HT1080 (cell line): ENCODE measurements around the gene ABCA4. TPM values are rescaled to one million over a fixed set of nuclear protein-coding genes. Genes with fewer than 3 reads are reported as not detected.
A peak's percentile ranks its signal among the peaks of the same experiment; 100 is the strongest.

Experiments
- DNase-seq: peaks from one replicate; pipeline ENCODE4 v3.0.0-alpha.2; 2015; ENCODE audit warnings: low read depth
- total RNA-seq: library from RNA; depleted of rRNA; stranded (reverse); fragments of >200 nt; shearing (Covaris generic); gene quantifications from 2 replicates; pipeline ENCODE4 v1.2.3, GENCODE V29; 2014

The ABCA4 gene
- total RNA-seq, 1 experiment from 2014 or later: 0.26 TPM

DNA sequence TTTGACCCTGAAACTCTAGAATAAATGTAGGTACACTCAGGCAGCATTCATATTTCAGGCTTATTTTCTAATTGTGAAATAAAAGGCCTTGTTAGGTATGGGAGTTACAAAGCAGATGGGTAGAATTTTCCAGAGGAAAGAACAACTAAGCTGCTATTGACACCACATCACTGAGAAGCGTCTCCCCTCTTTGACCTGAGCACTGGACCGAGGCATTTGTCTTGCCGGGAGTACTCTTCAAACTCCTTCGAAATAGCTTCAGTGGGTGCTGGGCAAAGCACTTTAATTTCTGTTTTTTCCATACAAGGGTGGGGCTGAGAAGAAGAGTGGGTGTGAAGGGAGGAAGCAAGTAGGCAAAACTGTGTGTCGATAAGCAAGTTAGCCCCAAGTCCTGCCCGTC, 36.4 kb downstream of the ABCA4 start:
- DNase-seq: no peak

DNA sequence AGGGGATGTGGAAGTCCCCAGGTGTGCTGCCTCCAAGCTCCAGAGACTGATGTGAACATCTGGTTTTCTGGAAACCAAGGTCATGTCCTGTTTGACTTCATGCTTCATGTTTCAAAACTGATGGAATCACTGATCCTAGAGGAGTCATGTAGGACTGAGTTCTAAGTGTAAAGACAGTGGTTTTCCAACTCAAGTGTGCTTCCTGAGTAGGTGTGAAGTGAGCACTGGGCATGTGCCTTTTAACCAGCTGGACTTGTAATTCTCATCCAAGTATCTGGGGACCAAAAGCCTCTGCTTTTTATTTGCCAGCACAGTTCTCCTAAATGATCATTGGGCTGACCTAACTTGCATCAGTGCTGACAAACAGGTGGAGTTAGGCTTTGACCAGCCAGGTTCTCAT, 36.9 kb downstream of the ABCA4 start:
- DNase-seq: no peak

DNA sequence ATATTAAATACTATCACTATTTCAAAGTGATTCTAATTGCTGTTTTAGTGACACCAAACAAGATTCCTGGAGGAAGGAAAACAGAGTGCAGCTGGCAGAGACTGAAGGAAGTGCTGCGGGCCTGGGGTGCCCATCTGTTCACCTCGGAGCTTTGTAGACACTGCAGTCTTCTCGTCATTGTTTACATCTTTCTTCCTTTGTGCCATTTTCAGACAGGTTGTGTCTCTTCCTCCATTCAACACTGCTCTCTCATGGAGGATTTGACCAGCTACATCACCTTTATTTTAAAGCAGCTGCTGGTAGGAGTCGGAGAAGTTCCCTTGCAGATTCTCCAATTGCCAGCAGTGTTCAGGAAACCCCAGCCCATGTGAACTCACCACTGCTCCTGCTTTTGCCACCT, 37.3 kb downstream of the ABCA4 start:
- DNase-seq: no peak

DNA sequence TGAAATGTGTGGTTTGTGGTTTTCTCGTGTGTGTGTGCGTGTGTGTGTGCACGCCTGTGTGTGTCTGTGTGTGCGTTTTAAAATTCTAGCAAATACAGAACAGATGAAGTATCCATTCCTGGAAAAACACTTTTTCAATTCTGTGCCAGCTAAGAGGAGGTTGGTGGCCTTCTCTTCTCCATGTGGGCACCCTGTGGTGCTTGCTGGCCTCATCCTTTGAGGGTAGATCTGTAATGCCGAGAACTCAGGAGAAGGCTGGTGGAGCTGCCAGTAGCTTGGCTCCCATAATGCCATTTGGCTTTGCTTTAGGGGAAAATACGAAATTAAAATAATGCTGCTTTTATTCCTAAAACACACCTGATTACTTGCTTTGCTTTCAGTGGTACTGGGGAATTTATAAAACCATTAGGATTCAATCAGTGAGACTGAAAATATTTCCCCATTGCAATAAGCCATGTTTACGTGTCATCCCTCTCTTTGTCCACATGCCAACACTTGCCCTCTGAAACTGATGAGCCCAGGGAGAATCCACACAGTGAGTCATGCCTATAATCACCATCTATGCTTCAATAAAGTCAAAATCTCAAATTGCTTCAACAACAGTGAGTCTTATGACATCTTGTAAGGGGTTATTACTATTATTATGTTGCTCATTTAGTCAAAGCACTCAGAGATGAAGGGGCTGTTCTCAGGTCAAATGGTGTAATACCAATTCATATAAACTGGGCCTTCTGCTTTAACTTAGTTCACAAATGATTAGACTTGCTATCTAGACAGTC, 39.2 kb downstream of the ABCA4 start:
- peak; percentile 65 for DNase-seq

DNA sequence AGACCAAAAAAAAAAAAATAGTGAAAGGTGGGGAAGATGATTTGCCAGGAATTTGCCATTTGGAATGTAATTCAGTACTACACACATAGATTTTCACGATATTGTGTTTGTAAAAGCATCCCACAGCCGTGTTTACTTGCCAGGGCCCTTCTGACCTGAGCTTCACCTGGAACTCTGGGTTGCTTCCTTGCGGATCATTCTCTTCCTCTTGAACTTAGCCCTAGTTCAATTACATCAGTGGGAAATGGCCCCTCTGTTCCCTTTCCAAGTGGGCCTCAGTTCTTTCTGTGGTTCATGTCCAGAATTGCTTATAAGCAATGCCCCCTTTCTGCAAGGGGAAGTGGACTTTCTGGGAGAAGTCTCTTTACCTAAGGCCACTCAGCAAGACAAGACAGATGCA, 41.0 kb downstream of the ABCA4 start:
- no peak for DNase-seq

GRCh38 chr1:94079080-94079940, 41.6 kb downstream of the ABCA4 start:
- no peak for DNase-seq

DNA sequence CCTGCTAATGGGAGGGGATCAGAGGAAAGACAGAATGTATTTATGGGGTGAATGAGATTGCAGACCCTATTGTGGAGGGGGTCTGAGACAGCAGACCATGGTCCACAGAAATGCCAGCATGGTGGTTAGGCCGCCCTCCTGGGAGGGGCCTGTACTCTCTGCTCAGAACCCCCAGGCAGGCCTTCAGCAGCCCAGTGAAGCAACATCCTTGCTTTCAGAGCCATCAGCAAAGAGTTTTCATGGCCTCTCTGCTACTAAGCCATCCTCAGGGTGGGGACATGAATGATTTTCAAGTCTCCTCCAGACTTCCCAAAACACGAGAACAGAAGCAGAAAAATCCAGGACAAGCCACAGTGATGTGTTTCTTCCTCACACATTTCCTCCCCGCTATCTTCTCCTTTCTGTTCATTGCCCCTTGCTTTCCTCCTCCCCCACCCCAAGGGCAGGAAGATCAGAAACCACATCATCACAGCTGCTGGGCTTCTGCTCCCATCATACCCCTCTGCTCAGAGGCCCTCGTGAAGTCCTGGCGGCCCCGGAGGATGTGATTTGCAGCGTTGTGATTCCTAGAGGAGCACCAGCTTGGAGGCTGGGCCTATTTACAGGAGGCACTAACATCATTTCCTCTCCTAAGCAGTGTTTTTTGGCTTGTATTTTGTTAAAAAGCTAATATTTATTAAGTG, 48.0 kb downstream of the ABCA4 start:
- no peak for DNase-seq

- DNase-seq: no peak
These were observed 49.0 kb downstream of the ABCA4 start for GRCh38 chr1:94071976-94072375.

- no peak for DNase-seq
These were observed 49.6 kb downstream of the ABCA4 start for GRCh38 chr1:94071391-94071790.

- DNase-seq: no peak
These were observed 50.1 kb downstream of the ABCA4 start for GRCh38 chr1:94070865-94071264.

- DNase-seq: no peak
These were observed 51.0 kb downstream of the ABCA4 start for GRCh38 chr1:94069919-94070285.

- no peak for DNase-seq
These were observed 51.7 kb downstream of the ABCA4 start for GRCh38 chr1:94068999-94069918.

GRCh38 chr1:94068096-94068998, 52.6 kb downstream of the ABCA4 start:
- peak; percentile 86 for DNase-seq

- peak; percentile 77 for DNase-seq
These were observed 53.8 kb downstream of the ABCA4 start for GRCh38 chr1:94067196-94067595.

DNA sequence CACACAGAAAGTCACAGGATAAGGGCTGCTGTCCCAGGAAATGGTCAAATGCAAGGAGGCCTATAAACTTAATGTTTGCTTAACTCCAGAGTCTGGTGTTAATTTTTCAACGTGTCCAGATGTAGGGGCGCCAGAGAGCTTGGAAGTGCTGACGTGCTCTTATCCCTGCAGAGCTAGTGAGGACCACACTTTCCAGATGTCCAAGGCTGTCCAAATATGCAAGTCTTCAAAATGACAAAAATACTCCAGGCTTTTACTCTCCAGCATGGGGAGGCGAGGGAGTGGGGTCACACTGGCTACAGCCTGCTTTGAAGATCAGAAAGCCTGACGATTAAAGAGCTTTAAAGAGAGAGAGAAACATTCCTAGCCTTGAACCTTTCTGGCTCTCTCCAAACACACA, 57.6 kb downstream of the ABCA4 start:
- DNase-seq: no peak

- peak; percentile 75 for DNase-seq
These were observed 59.2 kb downstream of the ABCA4 start for GRCh38 chr1:94061513-94062443.

- no peak for DNase-seq
These were observed 60.2 kb downstream of the ABCA4 start for GRCh38 chr1:94060720-94061119.

GRCh38 chr1:94058766-94059165, 62.2 kb downstream of the ABCA4 start:
- no peak for DNase-seq

DNA sequence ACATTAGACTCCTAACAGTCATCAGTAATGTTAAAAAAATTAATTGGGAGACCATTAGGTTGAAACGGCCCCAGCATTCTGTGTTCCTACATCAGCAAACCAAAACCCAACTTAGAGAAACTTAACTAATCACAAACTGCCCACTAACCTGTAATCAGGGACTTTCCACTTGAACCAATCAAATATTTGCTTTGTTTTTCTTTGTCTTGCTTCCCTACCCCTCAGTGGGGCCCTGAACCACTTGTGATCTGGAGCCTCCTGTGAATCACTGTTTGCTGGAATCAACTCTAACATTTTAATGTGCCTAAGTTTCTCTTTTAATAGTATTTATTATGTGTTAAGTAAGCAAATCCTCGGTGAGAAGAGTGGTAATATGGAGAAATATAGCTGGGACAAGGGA, 64.0 kb downstream of the ABCA4 start:
- no peak for DNase-seq
